CD4-positive, CD25-positive, alpha-beta regulatory T cell (primary cell): Measurements from ENCODE around the gene ZNHIT3. TPM values are rescaled to one million over a fixed set of nuclear protein-coding genes. Genes with fewer than 3 reads are reported as not detected.

Experiments
- ATAC-seq, 2 donors: fragments of 150-1000 bp; cut with Tn5 transposase; one replicate each; pipeline ENCODE4 v1.10.0; 2021; ENCODE audit warnings: low read depth in 2 of 2, moderate number of reproducible peaks in 2 of 2, moderate library complexity in 1 of 2
- DNase-seq, 3 donors: peaks; one replicate each; pipeline versions ENCODE4 v3.0.0 to v3.0.0-alpha.2; 2012 to 2022; ENCODE audit warnings: mixed read lengths in 1 of 3
- H3K27ac ChIP-seq: one replicate; pipeline ENCODE4 v1.7.0; 2013; ENCODE audit warnings: mild to moderate bottlenecking, low read length; ENCODE audit not compliant: insufficient read depth, poor library complexity, severe bottlenecking
- H3K27me3 ChIP-seq: one replicate; pipeline ENCODE4 v1.7.0; 2013; ENCODE audit warnings: low read length; ENCODE audit not compliant: control insufficient read depth, insufficient read depth
- H3K36me3 ChIP-seq: one replicate; pipeline ENCODE4 v1.7.0; 2013; ENCODE audit warnings: mild to moderate bottlenecking, low read length, moderate library complexity; ENCODE audit not compliant: control insufficient read depth, insufficient read depth
- H3K4me1 ChIP-seq: 2 replicates; pipeline ENCODE4 v1.7.0; 2013; ENCODE audit warnings: mild to moderate bottlenecking, low read length; ENCODE audit not compliant: insufficient read depth, control insufficient read depth, poor library complexity, severe bottlenecking
- H3K4me3 ChIP-seq: one replicate; pipeline ENCODE4 v1.7.0; 2013; ENCODE audit warnings: low read depth, mild to moderate bottlenecking, low read length, moderate library complexity
- H3K9me3 ChIP-seq, 2 experiments: 1 replicate in 1 of 2; 2 replicates in 1 of 2; pipeline ENCODE4 v1.7.0; 2013; ENCODE audit warnings: low read length in 2 of 2, mild to moderate bottlenecking in 1 of 2, moderate library complexity in 1 of 2; ENCODE audit not compliant: control insufficient read depth in 2 of 2
- H3K27ac Mint-ChIP-seq, 3 donors: one replicate each; pipeline ENCODE4 v1.8.0; 2020 to 2022; ENCODE audit warnings: mild to moderate bottlenecking in 3 of 3, mixed read lengths in 3 of 3, moderate library complexity in 2 of 3
- H3K27me3 Mint-ChIP-seq: one replicate; pipeline ENCODE4 v1.8.0; 2022; ENCODE audit warnings: mild to moderate bottlenecking, mixed read lengths
- H3K36me3 Mint-ChIP-seq: one replicate; pipeline ENCODE4 v1.8.0; 2020; ENCODE audit warnings: mixed read lengths
- H3K4me1 Mint-ChIP-seq, 4 donors: one replicate each; pipeline ENCODE4 v1.8.0; 2020 to 2022; ENCODE audit warnings: mixed read lengths in 4 of 4, mild to moderate bottlenecking in 1 of 4
- H3K4me3 Mint-ChIP-seq, 4 donors: one replicate each; pipeline ENCODE4 v1.8.0; 2020 to 2022; ENCODE audit warnings: mild to moderate bottlenecking in 4 of 4, mixed read lengths in 4 of 4, moderate library complexity in 3 of 4
- H3K9me3 Mint-ChIP-seq, 7 donors: one replicate each; pipeline ENCODE4 v1.8.0; 2020 to 2022; ENCODE audit warnings: mixed read lengths in 7 of 7, mild to moderate bottlenecking in 3 of 7, moderate library complexity in 2 of 7
- polyA plus RNA-seq, 4 donors: library from polyadenylated mRNA; unstranded; fragments of 300-500 nt; fragmentation: Illumina TruSeq; gene quantifications; one replicate each; pipeline ENCODE4 v1.2.3, GENCODE V29; 2021
- total RNA-seq: library from RNA; stranded (reverse); gene quantifications from one replicate; pipeline ENCODE4 v1.2.3, GENCODE V29; 2022

Gene ZNHIT3
- total and polyA plus RNA-seq, 5 donors from 2014 or later: 51.5 to 137 (median 113) TPM

- Histone ChIP-seq H3K4me1 (peaks cover 4% of the 10 kb centered on the region), H3K27ac (no peak overlapping the region), H3K9me3 (no peaks in the 10 kb centered on the region), H3K27me3 (no peaks in the 10 kb centered on the region), H3K36me3 (peaks cover 55% of the 10 kb centered on the region), H3K4me3 (no peak overlapping the region)
- H3K4me3 Mint-ChIP-seq: no peak overlapping the region
- peaks cover 40% of the 10 kb centered on the region for H3K36me3 Mint-ChIP-seq
- H3K9me3 Mint-ChIP-seq: no peaks in the 10 kb centered on the region
- H3K27ac Mint-ChIP-seq: peak overlapping the region in 2 of 3 donors; percentile 43 to 75
- H3K4me1 Mint-ChIP-seq: peaks cover 0 to 16% (median 10%) of the 10 kb centered on the region in 4 donors
- DNase-seq: peak in 1 of 3 donors; percentile 37
- no peaks in the 10 kb centered on the region for H3K27me3 Mint-ChIP-seq
- ATAC-seq: peak in 1 of 2 donors; percentile 22
These were observed 38.0 kb downstream of the ZNHIT3 start for GRCh38 chr17:36524428-36524876.

GRCh38 chr17:36525113-36525512 is 38.6 kb downstream of the ZNHIT3 start:
- Mint-ChIP-seq H3K4me1 (peaks cover 0 to 18% (median 10%) of the 10 kb centered on the region in 4 donors), H3K36me3 (peaks cover 41% of the 10 kb centered on the region)

GRCh38 chr17:36525888-36526287 is 39.4 kb downstream of the ZNHIT3 start:
- Mint-ChIP-seq H3K9me3 (no peaks in the 10 kb centered on the region), H3K27me3 (no peaks in the 10 kb centered on the region), H3K27ac (peak overlapping the region in 1 of 3 donors; percentile 70), H3K4me3 (no peak overlapping the region), H3K4me1 (peaks cover 0 to 18% (median 8%) of the 10 kb centered on the region in 4 donors), H3K36me3 (peaks cover 35% of the 10 kb centered on the region)
- no peaks in the 10 kb centered on the region for H3K27me3 ChIP-seq
- peaks cover 60% of the 10 kb centered on the region for H3K36me3 ChIP-seq
- H3K27ac ChIP-seq: no peak overlapping the region
- peaks cover 4% of the 10 kb centered on the region for H3K4me1 ChIP-seq
- DNase-seq (no peak), ATAC-seq (no peak)
- no peak overlapping the region for H3K4me3 ChIP-seq
- no peaks in the 10 kb centered on the region for H3K9me3 ChIP-seq

More at GRCh38 chr17:36525113-36525512, 38.6 kb downstream of the ZNHIT3 start:
- Histone ChIP-seq H3K4me1 (peaks cover 4% of the 10 kb centered on the region), H3K36me3 (peaks cover 61% of the 10 kb centered on the region), H3K4me3 (no peak overlapping the region), H3K9me3 (no peaks in the 10 kb centered on the region), H3K27me3 (no peaks in the 10 kb centered on the region), H3K27ac (no peak overlapping the region)
- H3K4me3 Mint-ChIP-seq: no peak overlapping the region
- H3K27ac Mint-ChIP-seq: peak overlapping the region in 1 of 3 donors; percentile 73
- H3K9me3 Mint-ChIP-seq: no peaks in the 10 kb centered on the region
- DNase-seq (no peak), ATAC-seq (no peak)
- H3K27me3 Mint-ChIP-seq: no peaks in the 10 kb centered on the region

DNA sequence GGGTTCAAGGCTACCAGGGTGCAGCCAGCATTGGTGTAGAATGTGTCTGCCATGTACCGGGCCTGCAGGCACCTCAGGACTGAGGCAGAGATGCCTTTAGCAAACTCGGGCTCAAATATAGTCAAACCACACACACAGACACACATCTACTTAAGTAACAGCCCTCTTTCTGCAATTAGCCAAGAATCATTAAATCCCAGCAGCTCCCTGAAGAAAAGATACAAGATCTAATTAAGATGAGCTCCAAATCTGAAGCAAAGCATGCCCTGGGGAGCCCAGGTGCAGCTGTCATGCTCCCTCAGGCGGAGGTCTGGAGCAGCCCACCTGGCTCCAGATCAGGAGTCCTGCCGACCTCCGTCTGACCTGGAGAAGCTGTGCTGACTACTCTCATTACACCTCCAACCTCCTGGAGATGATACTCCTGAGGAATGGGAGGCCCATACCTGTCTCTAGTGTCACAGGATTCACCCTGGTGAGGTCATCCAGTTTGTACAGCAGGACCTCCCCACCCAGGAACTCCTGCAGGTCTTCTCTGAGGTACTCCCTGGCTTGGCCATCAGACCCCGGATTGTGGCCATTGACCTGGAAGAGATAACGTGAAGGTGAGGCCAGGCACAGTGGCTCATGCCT is 41.3 kb downstream of the ZNHIT3 start:
- DNase-seq (no peak), ATAC-seq (no peak)
- no peak overlapping the region for H3K27ac Mint-ChIP-seq
- peaks cover 4% of the 10 kb centered on the region for H3K4me1 ChIP-seq
- no peak overlapping the region for H3K4me3 Mint-ChIP-seq
- H3K27me3 ChIP-seq: no peaks in the 10 kb centered on the region
- H3K4me3 ChIP-seq: no peak overlapping the region
- no peaks in the 10 kb centered on the region for H3K9me3 Mint-ChIP-seq
- H3K9me3 ChIP-seq: no peaks in the 10 kb centered on the region
- peaks cover 72% of the 10 kb centered on the region for H3K36me3 ChIP-seq
- peaks cover 35% of the 10 kb centered on the region for H3K36me3 Mint-ChIP-seq
- H3K4me1 Mint-ChIP-seq: peaks cover 0 to 20% (median 15%) of the 10 kb centered on the region in 4 donors
- no peak overlapping the region for H3K27ac ChIP-seq
- no peaks in the 10 kb centered on the region for H3K27me3 Mint-ChIP-seq

DNA sequence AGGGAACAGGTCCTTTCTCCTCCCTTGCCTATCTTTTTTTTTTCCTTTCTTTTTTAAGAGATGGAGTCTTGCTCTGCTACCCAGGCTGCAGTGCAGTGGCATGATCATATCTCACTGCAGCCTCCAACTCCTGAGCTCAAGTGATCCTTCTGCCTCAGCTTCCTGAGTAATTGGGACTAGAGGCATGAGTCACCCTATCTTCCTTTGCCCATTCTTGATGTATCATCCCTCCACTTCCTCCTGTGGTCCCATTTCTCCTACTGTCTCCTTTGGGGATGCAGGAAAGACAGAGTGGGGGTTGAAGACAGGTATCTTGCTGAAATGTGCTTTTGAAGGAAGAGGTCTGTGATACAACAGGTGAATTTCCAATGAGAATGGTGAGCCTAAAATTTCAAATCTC is 42.6 kb downstream of the ZNHIT3 start:
- no peak for DNase-seq
- no peak overlapping the region for H3K4me3 ChIP-seq
- no peaks in the 10 kb centered on the region for H3K27me3 ChIP-seq
- H3K9me3 ChIP-seq: no peaks in the 10 kb centered on the region
- H3K36me3 ChIP-seq: peaks cover 63% of the 10 kb centered on the region
- no peak for ATAC-seq
- peaks cover 0 to 27% (median 19%) of the 10 kb centered on the region in 4 donors for H3K4me1 Mint-ChIP-seq
- H3K4me1 ChIP-seq: peaks cover 8% of the 10 kb centered on the region
- H3K9me3 Mint-ChIP-seq: no peaks in the 10 kb centered on the region
- H3K27me3 Mint-ChIP-seq: no peaks in the 10 kb centered on the region
- H3K4me3 Mint-ChIP-seq: no peak overlapping the region
- H3K27ac Mint-ChIP-seq: peak overlapping the region in 1 of 3 donors; percentile 6
- peaks cover 33% of the 10 kb centered on the region for H3K36me3 Mint-ChIP-seq
- no peak overlapping the region for H3K27ac ChIP-seq

GRCh38 chr17:36532435-36532975 is 46.0 kb downstream of the ZNHIT3 start:
- H3K4me1 ChIP-seq: peaks cover 19% of the 10 kb centered on the region
- Mint-ChIP-seq H3K4me1 (peaks cover 0 to 30% (median 20%) of the 10 kb centered on the region in 4 donors), H3K36me3 (peaks cover 12% of the 10 kb centered on the region), H3K4me3 (peak overlapping the region; percentile 8 to 97 (median 92)), H3K9me3 (peaks cover 0 to 2% (median 0%) of the 10 kb centered on the region in 7 donors), H3K27me3 (peaks cover 5% of the 10 kb centered on the region), H3K27ac (peak overlapping the region in 2 of 3 donors; percentile 52 to 98)
- H3K36me3 ChIP-seq: peaks cover 37% of the 10 kb centered on the region
- H3K4me3 ChIP-seq: no peak overlapping the region
- ATAC-seq: no peak
- no peak for DNase-seq
- no peaks in the 10 kb centered on the region for H3K9me3 ChIP-seq
- H3K27ac ChIP-seq: no peak overlapping the region
- no peaks in the 10 kb centered on the region for H3K27me3 ChIP-seq

GRCh38 chr17:36533935-36534839 is 47.7 kb downstream of the ZNHIT3 start:
- H3K4me3 ChIP-seq: peak overlapping the region; percentile 74
- ATAC-seq: peak; percentile 7 to 37
- peak overlapping the region; percentile 97 to 99 (median 98) for H3K27ac Mint-ChIP-seq
- no peaks in the 10 kb centered on the region for H3K27me3 ChIP-seq
- peaks cover 19% of the 10 kb centered on the region for H3K4me1 ChIP-seq
- H3K4me1 Mint-ChIP-seq: peaks cover 6 to 30% (median 20%) of the 10 kb centered on the region in 4 donors
- H3K4me3 Mint-ChIP-seq: peak overlapping the region; percentile 96 to 98 (median 98)
- H3K36me3 ChIP-seq: peaks cover 30% of the 10 kb centered on the region
- peak; percentile 40 to 74 (median 44) for DNase-seq
- H3K27ac ChIP-seq: peak overlapping the region; percentile 98
- peaks cover 5% of the 10 kb centered on the region for H3K27me3 Mint-ChIP-seq
- H3K9me3 Mint-ChIP-seq: peaks cover 0 to 2% (median 0%) of the 10 kb centered on the region in 7 donors
- H3K9me3 ChIP-seq: no peaks in the 10 kb centered on the region
- peaks cover 10% of the 10 kb centered on the region for H3K36me3 Mint-ChIP-seq
